HL-60 (cell line): ENCODE results near the gene VSIG10L2.

Source experiments
- DNase-seq, 2 experiments: peaks; one replicate each; pipeline ENCODE4 v3.0.0-alpha.2; 2010 to 2020; ENCODE audit warnings: low read depth in 1 of 2, low spot score in 1 of 2
- H3K27ac ChIP-seq: fragments of 250-450 bp; sonication (Bioruptor Pico); replicated peaks from 2 replicates; pipeline ENCODE4 v1.5.1; 2020; ENCODE audit warnings: mild to moderate bottlenecking, moderate library complexity
- H3K27me3 ChIP-seq: fragments of 250-450 bp; sonication (Bioruptor Pico); 2 replicates; pipeline ENCODE4 v1.5.1; 2021; ENCODE audit warnings: mild to moderate bottlenecking, moderate library complexity; ENCODE audit not compliant: insufficient read depth, poor library complexity, severe bottlenecking
- H3K4me3 ChIP-seq: replicated peaks from 2 replicates; pipeline ENCODE4 v1.5.1; 2011; ENCODE audit warnings: mild to moderate bottlenecking, control low read depth, low read length; ENCODE audit not compliant: insufficient read depth
- CTCF ChIP-seq: IDR thresholded peaks from one replicate; pipeline ENCODE4 v1.5.1; 2011; ENCODE audit warnings: low read length, control low read depth, inconsistent platforms; ENCODE audit not compliant: insufficient read depth
- GABPA ChIP-seq: IDR thresholded peaks from 2 replicates; pipeline ENCODE4 v1.6.1; 2012; ENCODE audit warnings: low read depth
- POLR2AphosphoS5 ChIP-seq: IDR thresholded peaks from 2 replicates; pipeline ENCODE4 v1.6.1; 2012; ENCODE audit warnings: low read depth
- REST ChIP-seq: IDR thresholded peaks from 2 replicates; pipeline ENCODE4 v1.6.1; 2012; ENCODE audit warnings: low read depth; ENCODE audit not compliant: insufficient replicate concordance
- SPI1 ChIP-seq: IDR thresholded peaks from 2 replicates; pipeline ENCODE4 v1.6.1; 2012; ENCODE audit warnings: low read depth, mild to moderate bottlenecking, borderline replicate concordance

Gene VSIG10L2

GRCh38 chr11:125990244-125990643, 44.4 kb downstream of the VSIG10L2 start:
- no peak for DNase-seq
- Histone ChIP-seq H3K27ac (no peak overlapping the region), H3K27me3 (peaks cover 2% of the 10 kb centered on the region), H3K4me3 (no peak overlapping the region)
- no peak for TF ChIP-seq REST
- no peak for TF ChIP-seq SPI1
- no peak for TF ChIP-seq GABPA
- no peak for TF ChIP-seq CTCF
- TF ChIP-seq POLR2AphosphoS5, result no peak

- DNase-seq, result no peak
- Histone ChIP-seq H3K27me3 (peaks cover 2% of the 10 kb centered on the region), H3K4me3 (no peak overlapping the region), H3K27ac (no peak overlapping the region)
- no peak for TF ChIP-seq CTCF
- no peak for TF ChIP-seq SPI1
- no peak for TF ChIP-seq GABPA
- no peak for TF ChIP-seq REST
- TF ChIP-seq POLR2AphosphoS5, result no peak
Observed at GRCh38 chr11:125992893-125993292, 47.0 kb downstream of the VSIG10L2 start.

GRCh38 chr11:125994509-125994908, 48.7 kb downstream of the VSIG10L2 start:
- Histone ChIP-seq H3K4me3 (no peak overlapping the region), H3K27me3 (no peaks in the 10 kb centered on the region), H3K27ac (no peak overlapping the region)
- TF ChIP-seq SPI1, result no peak
- no peak for TF ChIP-seq CTCF
- TF ChIP-seq POLR2AphosphoS5, result no peak
- no peak for TF ChIP-seq REST
- no peak for TF ChIP-seq GABPA
- DNase-seq, result no peak
